Measurements from ENCODE around the gene MAP1LC3B.
A peak's percentile ranks its signal among the peaks of the same experiment; 100 is the strongest.

Gene MAP1LC3B

GRCh38 chr16:87384162-87384874, 7.8 kb upstream of the MAP1LC3B start (continued):
- no peak for TF ChIP-seq WT1 (tag by site-specific recombination; IDR thresholded peaks at IDR 0.05)
- TF ChIP-seq RBAK (tag by site-specific recombination; IDR thresholded peaks at IDR 0.05): no peak
- TF ChIP-seq ZNF473 (tag by site-specific recombination; IDR thresholded peaks at IDR 0.05): no peak
- no peak for TF ChIP-seq ZNF76 (tag by site-specific recombination; IDR thresholded peaks at IDR 0.05; ENCODE audit: borderline replicate concordance, low read depth)
- TF ChIP-seq ZNF18 (tag by site-specific recombination; IDR thresholded peaks at IDR 0.05): no peak
- TF ChIP-seq ZNF292 (tag by site-specific recombination; IDR thresholded peaks at IDR 0.05; ENCODE audit: borderline replicate concordance, low read depth): no peak
- TF ChIP-seq ZBTB20 (tag by site-specific recombination; IDR thresholded peaks at IDR 0.05): peak; percentile 90
- no peak for TF ChIP-seq ZNF202 (tag by site-specific recombination; IDR thresholded peaks at IDR 0.05; ENCODE audit: borderline replicate concordance)
- 0 out of 2 replicates have a peak, but pooled peaks have one; percentile 16 for TF ChIP-seq ZNF768 (tag by site-specific recombination; IDR thresholded peaks at IDR 0.05)
- peak; percentile 71; the same call in 1 of the 2 replicates for TF ChIP-seq ZNF561 (tag by site-specific recombination; IDR thresholded peaks at IDR 0.05; ENCODE audit: borderline replicate concordance)
- TF ChIP-seq ZNF223 (tag by site-specific recombination; IDR thresholded peaks at IDR 0.05): no peak
- TF ChIP-seq ZNF26 (tag by site-specific recombination; IDR thresholded peaks at IDR 0.05): no peak
- no peak for TF ChIP-seq ZFHX2 (tag by site-specific recombination; conservative IDR thresholded peaks at IDR 0.05)
- TF ChIP-seq YY1 (tag by site-specific recombination; IDR thresholded peaks at IDR 0.05): no peak
- TF ChIP-seq ZNF558 (tag by site-specific recombination; IDR thresholded peaks at IDR 0.05): no peak
- TF ChIP-seq ZBTB44 (tag by site-specific recombination; IDR thresholded peaks at IDR 0.05): no peak
- TF ChIP-seq ZEB2 (tag by site-specific recombination; IDR thresholded peaks at IDR 0.05): 0 out of 2 replicates have a peak, but pooled peaks have one; percentile 36
- TF ChIP-seq PRDM1 (tag by site-specific recombination; IDR thresholded peaks at IDR 0.05): no peak
- no peak; the same call in 1 of the 2 replicates for TF ChIP-seq SP2 (tag by site-specific recombination; IDR thresholded peaks at IDR 0.05)
- TF ChIP-seq GLI2 (tag by site-specific recombination; IDR thresholded peaks at IDR 0.05; ENCODE audit: borderline replicate concordance, low read depth): no peak
- peak; percentile 77 for TF ChIP-seq ZBTB48 (tag by site-specific recombination; IDR thresholded peaks at IDR 0.05)
- TF ChIP-seq ZNF785 (tag by site-specific recombination; IDR thresholded peaks at IDR 0.05): no peak
- TF ChIP-seq ZSCAN30 (tag by site-specific recombination; IDR thresholded peaks at IDR 0.05): peak; percentile 3; the same call in 1 of the 2 replicates
- no peak for TF ChIP-seq OVOL3 (tag by site-specific recombination; IDR thresholded peaks at IDR 0.05)
- TF ChIP-seq ZNF341 (tag by site-specific recombination; IDR thresholded peaks at IDR 0.05; ENCODE audit: low read depth): 0 out of 2 replicates have a peak, but pooled peaks have one; percentile 37
- no peak for TF ChIP-seq MEIS1 (CRISPR knock-in tag; IDR thresholded peaks at IDR 0.05; ENCODE audit: borderline replicate concordance)
- no peak for TF ChIP-seq ZFP41 (tag by site-specific recombination; IDR thresholded peaks at IDR 0.05; ENCODE audit: borderline replicate concordance)
- no peak for TF ChIP-seq ZIC2 (tag by site-specific recombination; IDR thresholded peaks at IDR 0.05)
- no peak for TF ChIP-seq ZNF510 (tag by site-specific recombination; IDR thresholded peaks at IDR 0.05; ENCODE audit: insufficient replicate concordance)
- TF ChIP-seq SETDB1 (IDR thresholded peaks at IDR 0.05; ENCODE audit: insufficient read length, low read length): no peak
- no peak for TF ChIP-seq ZNF596 (tag by site-specific recombination; IDR thresholded peaks at IDR 0.05)
- TF ChIP-seq ZNF521 (tag by site-specific recombination; IDR thresholded peaks at IDR 0.05): no peak
- no peak for TF ChIP-seq ZNF174 (tag by site-specific recombination; IDR thresholded peaks at IDR 0.05)
- no peak for TF ChIP-seq ZBTB7A (tag by site-specific recombination; IDR thresholded peaks at IDR 0.05; ENCODE audit: low read depth)
- peak; percentile 73 for TF ChIP-seq PATZ1 (tag by site-specific recombination; IDR thresholded peaks at IDR 0.05)
